Measurements from ENCODE around the gene TAPBPL. TPM values are rescaled to one million over a fixed set of nuclear protein-coding genes. Genes with fewer than 3 reads are reported as not detected.

TAPBPL gene
- polyA plus RNA-seq, 1 of the 3 experiments (the other 2 are of a cell fraction), result 24.1 TPM

DNA sequence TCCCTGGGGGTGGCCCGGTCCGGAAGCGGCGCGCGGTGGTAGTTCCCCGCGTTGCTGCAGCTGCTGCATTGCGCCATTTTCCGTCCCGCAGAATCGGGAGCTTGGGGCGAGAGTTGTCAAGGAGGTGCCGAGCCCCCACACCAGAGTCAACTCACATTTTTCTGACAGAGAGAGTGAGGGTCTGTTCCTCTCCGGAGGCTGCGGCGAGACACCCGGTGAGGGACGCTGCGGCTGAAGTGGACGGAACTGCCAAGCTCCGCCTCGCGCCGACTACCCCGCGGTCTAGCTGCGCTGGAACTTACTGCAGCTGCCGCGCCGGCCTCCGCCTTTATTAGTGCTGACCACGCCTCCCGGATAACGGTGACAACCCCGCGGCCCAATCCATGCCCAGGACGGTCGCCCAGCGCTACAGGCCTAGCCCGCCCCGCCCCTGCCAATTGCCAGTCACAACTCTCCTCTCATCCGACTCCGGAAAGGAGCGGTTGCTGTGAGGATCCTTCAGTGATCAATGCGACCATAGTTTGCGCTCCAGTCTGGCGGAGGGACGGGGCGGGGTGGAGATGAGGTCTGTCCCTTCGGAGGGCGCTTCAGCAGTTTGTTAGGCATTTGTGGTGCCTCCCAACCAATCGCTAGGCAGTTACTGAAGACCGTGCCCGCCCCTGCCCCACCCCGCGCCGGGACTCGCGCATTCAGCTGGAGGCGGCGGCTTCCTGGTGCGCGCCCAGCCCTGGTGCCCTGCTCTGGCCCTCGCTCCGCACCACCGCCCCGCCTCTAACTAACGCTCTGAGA is 18.7 kb downstream of the TAPBPL start, which contains the start of gene VAMP1 (continued):
- TF ChIP-seq, protein P1, sequence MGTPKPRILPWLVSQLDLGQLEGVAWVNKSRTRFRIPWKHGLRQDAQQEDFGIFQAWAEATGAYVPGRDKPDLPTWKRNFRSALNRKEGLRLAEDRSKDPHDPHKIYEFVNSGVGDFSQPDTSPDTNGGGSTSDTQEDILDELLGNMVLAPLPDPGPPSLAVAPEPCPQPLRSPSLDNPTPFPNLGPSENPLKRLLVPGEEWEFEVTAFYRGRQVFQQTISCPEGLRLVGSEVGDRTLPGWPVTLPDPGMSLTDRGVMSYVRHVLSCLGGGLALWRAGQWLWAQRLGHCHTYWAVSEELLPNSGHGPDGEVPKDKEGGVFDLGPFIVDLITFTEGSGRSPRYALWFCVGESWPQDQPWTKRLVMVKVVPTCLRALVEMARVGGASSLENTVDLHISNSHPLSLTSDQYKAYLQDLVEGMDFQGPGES (IDR thresholded peaks at IDR 0.05; ENCODE audit: low read depth, low read length), result 0 out of 2 replicates have a peak, but pooled peaks have one; percentile 17
- TF ChIP-seq TEAD4 (IDR thresholded peaks at IDR 0.05; ENCODE audit: borderline replicate concordance, insufficient read depth), result no peak
- peak; percentile 85; the same call in 1 of the 2 replicates for TF ChIP-seq SIN3A (IDR thresholded peaks at IDR 0.05; ENCODE audit: borderline replicate concordance, low read depth, low read length)
- no peak for TF ChIP-seq GATA2 (CRISPR knock-in tag; IDR thresholded peaks at IDR 0.05)
- TF ChIP-seq NFIC (IDR thresholded peaks at IDR 0.05; ENCODE audit: borderline replicate concordance), result no peak; the same call in 1 of the 2 replicates
- peak; percentile 67 for TF ChIP-seq NRF1 (IDR thresholded peaks at IDR 0.05; ENCODE audit: low read depth, low read length)
- TF ChIP-seq, protein P2, sequence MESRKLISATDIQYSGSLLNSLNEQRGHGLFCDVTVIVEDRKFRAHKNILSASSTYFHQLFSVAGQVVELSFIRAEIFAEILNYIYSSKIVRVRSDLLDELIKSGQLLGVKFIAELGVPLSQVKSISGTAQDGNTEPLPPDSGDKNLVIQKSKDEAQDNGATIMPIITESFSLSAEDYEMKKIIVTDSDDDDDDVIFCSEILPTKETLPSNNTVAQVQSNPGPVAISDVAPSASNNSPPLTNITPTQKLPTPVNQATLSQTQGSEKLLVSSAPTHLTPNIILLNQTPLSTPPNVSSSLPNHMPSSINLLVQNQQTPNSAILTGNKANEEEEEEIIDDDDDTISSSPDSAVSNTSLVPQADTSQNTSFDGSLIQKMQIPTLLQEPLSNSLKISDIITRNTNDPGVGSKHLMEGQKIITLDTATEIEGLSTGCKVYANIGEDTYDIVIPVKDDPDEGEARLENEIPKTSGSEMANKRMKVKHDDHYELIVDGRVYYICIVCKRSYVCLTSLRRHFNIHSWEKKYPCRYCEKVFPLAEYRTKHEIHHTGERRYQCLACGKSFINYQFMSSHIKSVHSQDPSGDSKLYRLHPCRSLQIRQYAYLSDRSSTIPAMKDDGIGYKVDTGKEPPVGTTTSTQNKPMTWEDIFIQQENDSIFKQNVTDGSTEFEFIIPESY (IDR thresholded peaks at IDR 0.05; ENCODE audit: borderline replicate concordance, low read depth), result 0 out of 2 replicates have a peak, but pooled peaks have one; percentile 17
- TF ChIP-seq, protein P3, sequence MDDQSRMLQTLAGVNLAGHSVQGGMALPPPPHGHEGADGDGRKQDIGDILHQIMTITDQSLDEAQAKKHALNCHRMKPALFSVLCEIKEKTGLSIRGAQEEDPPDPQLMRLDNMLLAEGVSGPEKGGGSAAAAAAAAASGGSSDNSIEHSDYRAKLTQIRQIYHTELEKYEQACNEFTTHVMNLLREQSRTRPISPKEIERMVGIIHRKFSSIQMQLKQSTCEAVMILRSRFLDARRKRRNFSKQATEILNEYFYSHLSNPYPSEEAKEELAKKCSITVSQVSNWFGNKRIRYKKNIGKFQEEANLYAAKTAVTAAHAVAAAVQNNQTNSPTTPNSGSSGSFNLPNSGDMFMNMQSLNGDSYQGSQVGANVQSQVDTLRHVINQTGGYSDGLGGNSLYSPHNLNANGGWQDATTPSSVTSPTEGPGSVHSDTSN (IDR thresholded peaks at IDR 0.05), result peak; percentile 98
- TF ChIP-seq TAF1 (IDR thresholded peaks at IDR 0.05; ENCODE audit: borderline replicate concordance, low read depth, low read length), result peak; percentile 95
- peak; percentile 52 for TF ChIP-seq ELF1 (IDR thresholded peaks at IDR 0.05)
- TF ChIP-seq, protein P4, sequence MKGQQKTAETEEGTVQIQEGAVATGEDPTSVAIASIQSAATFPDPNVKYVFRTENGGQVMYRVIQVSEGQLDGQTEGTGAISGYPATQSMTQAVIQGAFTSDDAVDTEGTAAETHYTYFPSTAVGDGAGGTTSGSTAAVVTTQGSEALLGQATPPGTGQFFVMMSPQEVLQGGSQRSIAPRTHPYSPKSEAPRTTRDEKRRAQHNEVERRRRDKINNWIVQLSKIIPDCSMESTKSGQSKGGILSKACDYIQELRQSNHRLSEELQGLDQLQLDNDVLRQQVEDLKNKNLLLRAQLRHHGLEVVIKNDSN (IDR thresholded peaks at IDR 0.05; ENCODE audit: borderline replicate concordance, low read depth), result no peak

DNA sequence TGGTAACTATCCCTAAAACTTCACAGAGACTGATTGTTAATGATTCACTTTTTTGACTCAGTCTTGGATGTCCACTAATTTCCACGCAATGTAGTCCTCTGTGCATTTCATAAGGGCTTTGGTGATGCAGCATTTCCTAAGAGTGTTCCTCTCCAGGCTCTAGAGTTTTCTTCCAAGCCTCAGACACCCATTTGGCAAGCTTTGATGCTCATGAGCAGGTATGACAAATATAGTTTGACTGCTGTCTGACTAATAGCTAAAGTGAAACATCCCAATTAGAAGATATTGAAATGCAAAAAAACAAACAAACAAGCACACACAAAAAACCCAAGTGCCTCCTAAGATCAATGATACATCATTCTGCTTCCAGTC is 20.1 kb downstream of the TAPBPL start:
- Histone ChIP-seq H3K9me3 (no peaks in the 10 kb centered on the region), H3K79me2 (ENCODE audit: insufficient read depth) (peaks cover 32% of the 10 kb centered on the region), H3K4me1 (ENCODE audit: control insufficient read depth in 1 of 2, insufficient read depth in 2 of 2, low read depth in 1 of 2, low read length in 1 of 2) (peaks cover 4 to 13% of the 10 kb centered on the region in 2 experiments; a peak in 2 of 4 replicates), H3K9ac (no peak overlapping the region), H3K36me3 (replicated peaks in 1 of 2; ENCODE audit: control insufficient read depth in 1 of 2, insufficient read depth in 2 of 2, low read length in 1 of 2) (peaks cover 0 to 2% of the 10 kb centered on the region in 2 experiments), H3K27me3 (ENCODE audit: insufficient read depth) (no peaks in the 10 kb centered on the region), H2AFZ (ENCODE audit: low read depth) (no peak overlapping the region), H3K4me3 (ENCODE audit: low read depth in 2 of 2, low read length in 1 of 2) (no peak overlapping the region), H4K20me1 (ENCODE audit: insufficient read depth) (no peaks in the 10 kb centered on the region), H3K27ac (ENCODE audit: low read depth in 2 of 2, low read length in 1 of 2) (no peak overlapping the region), H3K4me2 (no peak overlapping the region), H3F3A (replicated peaks; ENCODE audit: insufficient read depth) (peaks cover 11% of the 10 kb centered on the region), H3K9me2 (no peaks in the 10 kb centered on the region)
- DNase-seq, result no peak
- CTCF ChIA-PET, result interaction anchor here (3.2 kb wide), 1 partner anchor 67 kb away, joined by 15 read pairs; no protein-coding TSS in a partner anchor
- POLR2A ChIA-PET, result interaction anchor here (2.2 to 2.9 kb wide), 2 partner anchors 21 to 64 kb away, joined by 16 to 23 read pairs; partner anchors contain the start of gene MRPL51
- WGBS (ENCODE audit: low lambda C conversion rate), result 65% methylated on average over 1 of the region's 1 CpG
- TF ChIP-seq MXI1 (IDR thresholded peaks at IDR 0.05; ENCODE audit: low read depth, low read length) (no peak), RFX5 (IDR thresholded peaks at IDR 0.05; ENCODE audit: low read length) (no peak)
- TF ChIP-seq, protein P5, sequence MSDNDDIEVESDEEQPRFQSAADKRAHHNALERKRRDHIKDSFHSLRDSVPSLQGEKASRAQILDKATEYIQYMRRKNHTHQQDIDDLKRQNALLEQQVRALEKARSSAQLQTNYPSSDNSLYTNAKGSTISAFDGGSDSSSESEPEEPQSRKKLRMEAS (IDR thresholded peaks at IDR 0.05; ENCODE audit: low read depth), result no peak
- TF ChIP-seq, protein P2 (IDR thresholded peaks at IDR 0.05; ENCODE audit: borderline replicate concordance, low read depth), result no peak

Measured in SK-N-SH (cell line).